UCSD-AML1 (cell line): ENCODE measurements around the gene IL1F10.
"Not testable (repeated sequence)": the region's sequence is repeated elsewhere in the genome, so short reads cannot be mapped to it uniquely, and the experiment has no call there.

Source experiments
- DNase-seq: peaks from one replicate; lab custom pipeline; 2025; ENCODE audit not compliant: unreplicated experiment; lab: John Stamatoyannopoulos, UW

The IL1F10 gene

DNA sequence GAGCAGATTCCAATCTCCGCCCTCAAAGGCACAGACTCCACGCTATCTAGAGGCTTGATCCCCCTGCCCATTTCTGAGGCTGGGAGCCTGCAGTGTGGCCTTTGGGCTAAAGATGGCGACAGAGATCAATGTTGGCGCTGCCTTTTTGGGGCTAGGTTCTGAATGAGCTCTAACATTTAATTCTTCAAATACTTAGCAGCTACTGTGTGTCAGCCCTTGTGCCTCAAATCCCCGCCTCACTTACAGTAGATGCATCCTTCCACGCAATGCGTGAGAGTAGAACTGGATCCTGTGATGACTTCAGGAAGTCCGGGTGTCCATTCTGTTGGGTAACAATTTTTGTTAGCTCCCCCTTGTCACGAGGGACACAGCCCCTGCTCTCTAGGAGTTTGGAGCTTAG lies 12.4 kb downstream of the IL1F10 start:
- DNase-seq = peak; percentile 57

DNA sequence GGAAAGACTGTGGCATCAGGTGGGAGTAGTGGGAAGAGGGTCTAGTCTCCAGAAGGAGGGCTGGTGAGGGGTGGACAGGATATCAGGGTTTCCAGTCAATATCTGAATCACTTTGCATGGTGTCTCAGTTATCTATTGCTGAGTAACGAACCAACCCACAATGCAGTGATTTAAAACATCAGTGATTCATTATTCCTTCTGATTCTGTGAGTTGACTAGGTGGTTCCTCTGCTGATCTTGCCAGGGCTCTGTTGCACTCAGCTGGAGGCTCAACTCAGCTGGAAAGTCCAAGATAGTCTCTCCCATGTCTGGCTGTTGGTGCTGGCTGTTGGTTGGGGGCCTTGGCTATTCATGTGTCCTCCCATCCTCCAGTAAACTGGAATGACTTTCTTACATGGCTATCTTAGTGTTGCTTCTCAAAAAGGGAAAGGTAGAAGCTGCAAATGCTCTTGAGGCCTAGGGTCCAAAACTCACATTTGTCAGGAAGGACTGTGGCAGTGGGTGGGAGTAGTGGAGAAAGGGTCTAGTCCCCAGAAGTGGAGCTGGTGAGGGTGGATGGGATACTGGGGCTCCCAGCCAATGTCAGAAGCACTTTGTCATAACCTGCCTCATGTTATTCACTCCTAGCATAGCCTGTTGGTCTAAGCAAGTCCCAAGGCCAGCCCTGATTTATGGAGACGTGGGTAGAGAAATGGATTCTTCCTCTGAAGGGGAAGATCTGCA lies 13.9 kb downstream of the IL1F10 start:
- DNase-seq = no peak

DNA sequence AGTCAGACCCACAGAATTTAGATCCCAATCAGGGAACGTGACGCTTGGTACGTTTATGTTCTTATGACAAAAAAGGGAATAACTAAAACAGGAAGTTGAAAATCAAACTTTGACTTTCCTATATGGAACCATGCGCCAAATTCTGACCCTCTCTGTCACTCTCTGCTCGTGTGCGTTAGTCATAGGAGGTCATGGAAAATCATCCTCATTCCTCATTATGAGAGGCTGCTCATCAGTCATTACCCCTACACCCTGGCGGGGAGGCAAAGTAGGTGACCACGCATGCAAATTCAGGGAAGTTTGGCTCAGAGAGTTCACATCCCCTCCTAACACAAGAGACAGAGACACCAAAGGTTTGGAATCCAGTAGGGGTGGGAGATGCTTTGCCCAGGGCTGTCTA lies 15.5 kb downstream of the IL1F10 start:
- DNase-seq = no peak

DNA sequence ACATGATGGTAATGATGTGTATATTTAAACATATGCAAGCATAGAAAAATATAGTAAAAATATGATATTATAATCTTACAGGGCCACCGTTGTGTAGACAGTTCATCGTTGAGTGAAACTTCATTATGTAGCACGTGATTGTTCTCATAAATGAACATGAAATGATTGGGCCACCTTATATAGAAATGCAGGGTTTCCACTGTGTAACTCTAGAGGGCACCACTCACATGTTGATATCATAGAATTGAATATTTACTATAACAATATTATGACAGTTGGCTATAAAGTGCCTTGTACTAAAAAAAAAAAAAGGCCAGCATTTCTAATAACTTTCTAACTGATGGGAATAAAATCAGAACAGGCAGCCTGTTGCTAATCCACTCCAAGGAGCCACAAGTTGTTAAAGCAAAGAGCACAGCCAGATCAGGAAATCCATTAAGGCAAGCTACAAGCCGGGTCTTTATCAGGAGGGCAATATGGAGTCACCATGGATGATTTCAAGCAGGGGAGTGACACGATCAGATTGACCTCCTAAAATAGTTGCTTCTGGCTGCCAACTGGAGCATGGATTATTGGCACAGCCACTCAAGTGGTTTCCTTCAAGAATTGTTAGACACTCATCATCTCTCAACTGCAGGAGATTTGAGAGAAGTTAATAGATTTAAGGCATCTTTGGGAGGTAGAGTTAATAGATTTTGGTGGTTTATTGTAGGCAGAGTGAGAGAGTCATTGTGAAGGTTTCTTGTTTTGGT lies 16.7 kb downstream of the IL1F10 start:
- DNase-seq = no peak

DNA sequence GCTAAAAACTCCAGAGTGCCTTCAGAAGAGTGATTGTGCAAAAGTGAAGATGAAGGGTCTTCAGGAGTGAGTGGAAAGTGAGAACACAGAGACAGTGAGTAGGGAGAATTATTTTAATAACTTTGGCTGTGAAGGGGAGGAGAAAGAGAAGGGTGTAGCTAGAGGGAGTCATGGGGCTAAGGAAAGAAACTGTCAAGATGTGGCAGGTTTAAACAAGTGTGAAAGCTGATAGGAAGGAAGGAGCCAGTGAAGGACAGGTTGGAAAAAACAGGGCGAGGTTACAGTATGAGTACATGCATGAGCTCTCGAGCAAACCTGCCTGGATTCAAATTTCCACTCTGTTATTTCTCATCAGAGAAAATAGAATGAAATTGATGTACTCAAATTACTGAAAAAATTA lies 17.8 kb downstream of the IL1F10 start:
- no peak for DNase-seq

DNA sequence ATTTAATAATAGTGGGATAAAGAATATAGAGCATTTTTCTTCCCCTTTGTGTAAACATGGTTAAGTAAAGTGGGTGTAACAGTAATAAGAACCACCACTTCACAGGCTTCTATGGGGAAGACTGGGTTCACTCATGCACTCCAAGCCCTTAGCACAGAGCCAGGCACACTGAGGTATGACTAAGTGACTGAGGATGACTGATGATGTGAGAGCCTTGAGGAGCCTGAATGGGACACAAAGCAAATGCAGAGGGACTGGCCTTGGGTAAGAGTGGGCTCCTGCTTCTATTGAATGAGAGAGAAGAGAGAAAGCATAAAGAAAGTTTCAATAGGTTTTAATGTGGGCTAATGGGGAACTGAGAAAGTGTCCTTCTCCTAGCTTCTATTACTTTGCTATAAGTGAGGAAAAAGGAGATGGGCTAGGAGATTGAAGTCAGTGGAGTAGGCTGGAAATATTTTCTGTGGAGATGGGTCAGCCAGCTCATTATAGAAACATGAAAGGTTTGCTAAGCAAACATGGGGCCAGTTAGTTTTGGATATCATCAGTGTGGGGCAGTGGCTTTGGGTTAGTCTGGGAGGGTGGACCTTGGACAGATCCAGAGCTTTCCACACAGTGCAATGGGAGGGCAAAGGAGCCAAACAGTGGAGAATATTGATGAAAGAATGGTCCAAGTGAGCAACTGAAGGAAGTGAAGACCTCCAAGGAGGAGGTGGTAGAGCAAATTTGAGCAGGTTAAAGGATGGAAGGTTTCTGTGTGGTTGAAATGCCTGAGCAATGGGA lies 20.6 kb downstream of the IL1F10 start:
- DNase-seq = no peak

DNA sequence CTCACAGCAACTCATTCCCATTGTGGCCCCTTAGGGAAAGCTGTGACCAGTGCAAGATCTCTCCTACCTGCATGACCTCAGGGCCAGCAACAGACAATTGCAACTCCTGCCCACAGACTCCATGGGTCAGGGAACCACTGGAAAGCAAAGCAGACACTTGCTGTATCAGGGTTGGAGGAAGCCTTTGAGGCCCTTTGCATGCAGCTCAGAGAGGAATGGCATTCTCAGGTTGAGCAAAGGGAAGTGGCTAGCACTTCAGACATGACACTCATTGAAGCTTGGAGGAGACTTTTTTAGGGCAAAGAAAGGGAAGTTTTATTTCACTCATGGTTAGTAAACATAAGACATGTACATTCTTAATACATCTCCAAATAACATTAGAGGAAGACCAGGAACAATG lies 22.1 kb downstream of the IL1F10 start:
- DNase-seq = peak; percentile 25

DNA sequence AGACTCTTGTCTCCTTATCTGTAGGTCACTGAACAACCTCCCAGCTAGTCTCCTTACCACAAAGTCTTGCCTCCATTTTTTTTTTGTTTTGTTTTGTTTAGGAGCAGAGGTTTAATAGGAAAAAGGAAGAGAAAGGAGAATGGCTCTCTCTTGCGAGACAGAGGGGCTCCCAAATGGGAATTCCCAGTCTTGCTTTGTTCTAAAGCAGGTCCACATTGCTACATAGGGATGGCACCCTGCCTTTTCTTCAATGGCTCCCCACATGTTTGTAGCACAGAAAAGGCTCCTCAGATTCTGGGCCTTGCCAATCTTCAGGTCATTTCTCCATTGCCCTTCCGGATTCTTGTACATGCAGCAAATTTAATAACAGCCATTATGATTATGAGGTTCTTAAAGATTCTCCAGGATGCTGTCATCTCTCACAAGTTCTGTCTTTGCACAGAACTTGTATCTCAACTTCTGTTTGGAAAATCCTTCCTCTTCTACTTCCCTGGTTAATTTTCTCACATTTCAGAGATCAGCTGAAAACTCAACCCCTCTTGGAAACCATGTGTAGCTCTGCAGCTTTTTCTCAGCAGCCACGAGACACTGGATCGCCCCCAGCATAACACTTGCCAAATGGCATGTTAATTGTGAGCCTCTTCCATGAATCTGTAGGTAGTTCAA lies 23.6 kb downstream of the IL1F10 start:
- DNase-seq = no peak

DNA sequence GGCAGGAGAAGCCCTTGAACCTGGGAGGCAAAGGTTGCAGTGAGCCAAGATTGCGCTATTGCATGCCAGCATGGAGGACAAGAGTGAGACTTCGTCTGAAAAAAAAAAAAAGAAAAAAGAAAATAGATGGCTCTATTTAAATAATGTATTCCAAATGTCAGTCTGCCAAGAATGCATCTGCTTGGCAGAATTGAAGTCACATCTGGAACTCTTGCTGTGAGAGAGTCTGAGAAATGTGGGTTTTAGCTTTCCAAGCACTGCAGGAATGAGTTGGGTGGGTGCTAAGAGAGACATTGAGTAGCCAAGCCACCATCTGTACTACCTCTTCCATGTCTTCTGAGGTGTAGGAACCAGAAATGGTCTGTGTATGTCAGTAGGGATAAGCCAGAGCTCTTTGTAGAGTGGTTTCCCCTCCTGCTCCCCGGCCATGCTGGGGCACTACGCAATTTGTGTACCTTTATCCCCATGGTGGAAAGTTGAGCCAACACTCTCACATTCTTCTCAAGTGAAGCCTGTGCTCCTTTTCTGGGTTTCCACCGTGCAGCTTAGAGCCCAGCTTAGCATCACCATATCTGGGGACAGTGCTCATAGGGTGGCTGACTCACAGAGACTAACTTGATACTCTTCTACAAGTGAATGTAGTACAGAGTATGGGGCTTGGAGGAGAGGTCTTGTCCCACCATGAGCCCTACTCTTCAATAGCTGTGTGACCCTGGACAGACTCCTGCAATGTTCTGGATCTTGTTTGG lies 25.3 kb downstream of the IL1F10 start:
- no peak for DNase-seq

DNA sequence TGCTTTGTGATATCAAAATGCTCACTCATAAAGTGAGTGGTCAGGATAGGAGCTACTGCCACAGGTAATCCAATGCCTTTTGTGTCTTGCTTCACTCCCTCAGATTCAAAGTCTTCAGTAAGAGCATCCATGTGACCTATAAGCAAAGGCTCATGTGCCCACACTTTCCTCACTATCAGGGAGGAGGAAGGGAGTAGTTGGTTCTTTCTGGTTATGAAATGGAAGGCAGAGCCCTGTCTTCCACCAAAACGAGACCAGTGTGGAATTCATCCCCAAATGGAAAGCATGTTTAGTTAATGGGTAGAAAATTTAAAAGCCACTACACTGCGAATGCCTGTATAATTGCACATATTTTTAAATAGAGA lies 25.8 kb downstream of the IL1F10 start:
- no peak for DNase-seq

DNA sequence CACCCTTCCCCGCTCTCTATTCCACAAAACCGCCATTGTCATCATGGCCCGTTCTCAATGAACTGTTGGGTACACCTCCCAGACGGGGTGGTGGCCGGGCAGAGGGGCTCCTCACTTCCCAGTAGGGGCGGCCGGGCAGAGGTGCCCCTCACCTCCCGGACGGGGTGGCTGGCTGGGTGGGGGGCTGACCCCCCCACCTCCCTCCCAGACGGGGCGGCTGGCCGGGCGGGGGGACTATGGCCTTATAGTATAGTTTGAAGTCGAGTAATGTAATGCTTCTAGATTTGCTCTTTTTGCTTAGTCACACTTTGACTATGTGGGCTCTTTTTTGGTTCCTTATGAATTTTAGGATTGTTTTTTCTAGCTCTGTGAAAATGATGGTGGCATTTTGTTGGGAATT lies 28.5 kb downstream of the IL1F10 start:
- DNase-seq = not testable (repeated sequence)

DNA sequence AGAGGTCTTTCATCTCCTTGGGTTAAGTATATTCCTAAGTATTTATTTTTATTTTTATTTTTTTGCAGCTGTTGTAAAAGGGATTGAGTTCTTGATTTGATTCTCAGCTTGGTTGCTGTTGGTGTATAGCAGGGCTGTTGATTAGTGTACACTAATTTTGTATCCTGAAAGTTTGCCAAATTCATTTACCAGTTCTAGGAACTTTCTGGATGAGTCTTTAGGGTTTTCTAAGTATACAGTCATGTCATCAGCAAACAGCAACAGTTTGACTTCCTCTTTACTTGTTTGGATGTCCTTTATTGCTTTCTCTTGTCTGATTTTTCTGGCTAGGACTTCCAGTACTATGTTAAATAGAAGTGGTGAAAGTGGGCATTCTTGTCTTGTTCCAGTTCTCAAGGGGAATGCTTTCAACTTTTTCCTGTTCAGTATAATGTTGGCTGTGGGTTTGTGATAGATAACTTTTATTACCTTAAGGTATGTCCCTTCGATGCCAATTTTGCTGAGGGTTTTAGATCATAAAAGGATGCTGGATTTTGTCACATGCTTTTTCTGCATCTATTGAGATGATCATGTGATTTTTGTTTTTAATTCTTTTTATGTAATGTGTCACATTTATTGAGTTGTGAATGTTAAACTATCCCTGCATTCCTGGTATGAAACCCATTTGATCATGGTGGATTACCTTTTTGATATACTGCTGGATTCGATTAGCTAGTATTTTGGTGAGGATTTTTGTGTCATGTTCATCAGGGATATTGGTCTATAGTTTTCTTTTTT lies 29.3 kb downstream of the IL1F10 start:
- DNase-seq = not testable (repeated sequence)

DNA sequence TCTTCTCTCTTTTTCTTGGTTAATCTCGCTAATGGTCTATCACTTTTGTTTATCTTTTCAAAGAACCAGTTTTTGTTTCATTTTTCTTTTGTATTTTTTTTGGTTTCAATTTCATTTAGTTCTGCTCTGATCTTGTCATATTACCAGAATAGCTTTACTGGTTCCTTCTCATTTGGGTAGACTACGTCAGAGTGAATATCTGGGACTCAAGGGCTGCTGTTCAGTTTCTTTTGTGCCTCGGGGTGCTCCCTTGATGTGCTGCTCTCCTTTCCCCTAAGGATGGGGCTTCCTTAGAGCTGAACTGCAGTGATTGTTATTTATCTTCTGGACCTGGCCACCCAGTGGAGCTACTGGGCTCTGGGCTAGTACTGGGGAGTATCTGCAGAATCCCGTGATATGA lies 30.3 kb downstream of the IL1F10 start:
- no peak for DNase-seq

DNA sequence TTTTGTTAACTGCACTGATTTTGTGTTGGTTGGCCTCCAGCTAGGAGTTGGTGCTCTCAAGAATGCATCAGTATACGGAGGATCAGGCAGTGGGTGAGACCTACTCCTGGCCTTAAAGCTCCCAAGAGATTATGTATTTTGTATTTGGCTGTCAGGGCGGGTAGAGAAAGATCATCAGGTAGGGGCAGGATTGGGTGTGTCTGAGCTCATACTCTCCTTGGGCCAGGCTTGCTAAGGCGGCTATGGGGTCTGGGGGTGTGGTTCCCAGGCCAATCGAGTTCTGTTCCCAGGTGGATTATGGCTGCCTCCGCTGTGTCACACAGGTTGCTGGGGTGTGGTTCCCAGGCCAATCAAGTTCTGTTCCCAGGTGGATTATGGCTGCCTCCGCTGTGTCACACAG lies 30.8 kb downstream of the IL1F10 start:
- no peak for DNase-seq

DNA sequence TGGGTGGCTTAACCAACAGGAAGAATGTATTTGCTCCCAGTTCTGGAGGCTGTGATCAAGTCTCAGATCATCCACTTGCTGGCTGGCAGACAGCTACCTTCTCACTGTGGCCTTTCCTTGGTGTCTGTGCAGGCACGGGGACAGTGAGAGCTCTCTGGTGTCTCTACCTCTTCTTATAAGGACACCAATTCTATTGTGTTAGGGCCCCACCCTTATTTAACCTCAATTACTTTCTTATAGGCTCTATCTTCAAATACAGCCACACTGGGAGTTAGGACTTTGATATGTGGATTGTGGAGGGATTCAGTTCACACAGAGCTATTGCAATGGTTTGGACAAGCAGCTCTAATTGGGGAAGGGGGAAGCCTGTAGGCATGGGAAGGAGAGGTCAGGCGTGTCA lies 34.4 kb downstream of the IL1F10 start:
- DNase-seq = no peak

DNA sequence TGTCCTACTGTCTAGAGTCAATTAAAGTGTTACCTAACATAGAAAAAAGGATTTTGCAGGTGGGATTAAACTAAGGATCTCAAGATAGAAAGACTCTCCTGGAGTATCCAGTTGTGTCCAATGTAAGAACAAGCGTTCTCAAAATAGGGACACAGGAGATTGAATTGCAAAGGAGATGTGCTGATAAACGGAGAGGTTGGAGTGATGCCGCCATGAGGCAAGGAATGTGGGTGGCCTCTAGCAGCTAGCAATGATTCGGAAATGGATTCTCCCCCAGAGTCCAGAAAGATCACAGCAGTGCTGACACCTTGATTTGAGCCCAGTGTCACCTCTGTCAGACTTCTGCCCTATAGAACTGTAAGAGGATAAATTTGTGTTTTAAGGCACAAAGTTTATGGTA lies 35.5 kb downstream of the IL1F10 start:
- DNase-seq = no peak

DNA sequence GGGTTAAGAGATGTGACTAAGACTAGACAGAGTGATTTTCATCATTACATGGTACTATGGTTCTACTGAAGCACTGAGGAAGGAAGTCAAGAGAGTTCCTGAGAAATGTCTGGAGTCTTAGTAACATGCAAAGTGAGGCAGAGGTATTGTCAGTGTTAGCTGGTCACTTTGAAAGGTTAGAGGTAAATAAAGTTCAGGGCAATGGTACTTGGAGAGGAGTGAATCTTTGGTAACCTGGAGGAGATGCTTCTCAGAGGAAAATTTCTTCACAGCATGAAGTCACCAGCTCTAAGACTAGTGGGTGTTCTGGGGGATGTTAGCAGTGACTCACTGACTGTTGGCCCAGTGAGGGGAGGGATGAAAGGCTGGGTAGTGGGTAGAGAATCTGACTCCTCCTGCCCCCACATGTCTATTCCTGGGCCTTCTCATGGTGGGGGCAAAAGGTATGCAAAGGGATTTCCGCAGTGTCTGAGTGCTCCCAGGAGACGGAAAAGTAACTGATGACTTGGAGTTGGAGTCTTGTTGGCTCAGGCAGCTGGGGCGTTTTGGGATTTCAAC lies 36.4 kb downstream of the IL1F10 start:
- no peak for DNase-seq

DNA sequence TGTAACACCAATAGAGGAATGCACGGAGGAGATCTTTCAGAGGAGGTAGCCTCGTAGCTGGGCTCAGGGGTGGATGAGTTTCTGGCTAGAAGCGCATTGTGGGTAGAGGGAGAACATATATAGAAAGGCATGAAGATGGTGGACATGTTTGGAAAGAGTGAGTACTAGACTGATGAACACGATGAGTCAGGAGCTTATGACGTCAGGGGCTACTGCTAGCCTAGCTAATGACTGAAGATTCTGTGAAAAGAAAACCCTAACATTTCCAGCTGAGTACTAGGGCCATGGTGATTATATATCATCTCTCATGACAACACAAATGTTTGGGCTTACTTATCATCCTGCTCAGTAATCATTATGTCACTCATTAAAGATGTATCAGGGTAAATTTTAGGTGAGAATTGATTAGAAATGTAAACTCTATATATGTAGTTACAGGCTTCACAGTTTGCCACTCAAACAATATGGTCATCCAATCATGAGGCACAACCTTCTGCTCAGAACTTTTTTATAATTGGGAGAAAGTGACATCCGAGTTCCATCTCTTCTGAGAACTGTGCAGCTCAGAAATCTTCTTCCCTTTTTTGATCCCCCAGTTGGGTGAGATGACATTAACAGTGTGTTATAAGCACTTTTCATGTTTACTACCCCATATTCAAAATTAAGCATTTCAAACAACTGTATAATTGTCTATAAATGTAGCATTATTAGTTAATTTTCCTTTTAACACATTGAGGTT lies 37.4 kb downstream of the IL1F10 start:
- DNase-seq = no peak

DNA sequence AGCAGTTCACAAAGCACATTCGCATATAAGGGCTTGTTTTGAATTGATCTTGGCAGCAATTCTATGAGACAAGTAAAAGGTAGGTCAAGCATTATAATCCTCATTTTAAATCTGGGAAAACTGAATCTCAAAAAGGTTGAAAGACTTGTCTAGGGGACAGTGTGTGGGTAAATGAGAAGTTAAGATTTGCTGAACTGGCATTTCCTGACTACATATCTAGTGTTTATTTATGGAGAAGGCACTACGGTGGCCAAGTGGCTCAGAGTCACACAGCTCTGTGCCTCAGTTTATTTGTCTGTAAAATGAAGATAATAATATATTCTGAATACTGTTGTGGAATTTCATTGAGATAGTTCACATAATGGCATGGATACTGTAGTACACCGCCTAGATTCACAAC lies 43.4 kb downstream of the IL1F10 start:
- no peak for DNase-seq
